ENCODE measurements around the gene PRTN3.

The PRTN3 gene

DNA sequence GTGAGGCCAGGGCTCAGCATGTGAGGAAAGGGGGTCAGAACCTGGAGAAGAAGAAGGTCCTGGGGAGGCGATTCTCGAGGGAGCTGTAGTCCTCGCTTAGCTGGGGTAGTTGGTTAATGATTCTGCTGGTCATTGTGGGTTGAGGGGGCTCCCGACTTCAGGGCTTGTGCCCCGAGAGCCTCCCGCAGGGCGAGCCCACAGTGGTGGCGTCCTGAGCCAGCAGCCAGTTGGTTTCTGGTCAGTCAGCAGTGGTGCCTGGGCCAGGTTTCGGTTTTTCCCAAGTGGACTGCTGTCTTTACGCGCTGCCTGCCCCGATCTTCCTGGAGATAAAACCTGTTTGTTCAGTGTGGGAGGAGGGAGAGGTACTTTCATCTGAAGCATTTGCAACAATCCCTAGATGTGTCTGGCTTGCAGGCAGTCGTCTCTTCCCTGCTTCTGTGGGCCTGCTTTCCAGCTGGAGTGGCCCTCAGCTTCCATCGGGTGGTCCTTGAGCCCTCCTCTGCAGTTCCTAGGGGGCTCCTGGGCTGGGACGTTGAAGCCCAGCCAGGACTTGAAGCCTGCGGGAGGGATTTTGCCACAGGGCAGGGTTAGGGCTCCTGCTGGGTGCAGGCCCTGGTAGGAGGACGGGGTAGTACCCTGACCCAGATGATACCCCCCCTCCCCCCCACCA lies 40.3 kb upstream of the PRTN3 start:
- DNase-seq (ENCODE audit: low spot score), result no peak
- in situ Hi-C loops (cut with MboI; ENCODE audit: low pct_unique_long_range_greater_than_20kb, low sequenced_read_pairs, unreplicated experiment), result no loop called here

DNA sequence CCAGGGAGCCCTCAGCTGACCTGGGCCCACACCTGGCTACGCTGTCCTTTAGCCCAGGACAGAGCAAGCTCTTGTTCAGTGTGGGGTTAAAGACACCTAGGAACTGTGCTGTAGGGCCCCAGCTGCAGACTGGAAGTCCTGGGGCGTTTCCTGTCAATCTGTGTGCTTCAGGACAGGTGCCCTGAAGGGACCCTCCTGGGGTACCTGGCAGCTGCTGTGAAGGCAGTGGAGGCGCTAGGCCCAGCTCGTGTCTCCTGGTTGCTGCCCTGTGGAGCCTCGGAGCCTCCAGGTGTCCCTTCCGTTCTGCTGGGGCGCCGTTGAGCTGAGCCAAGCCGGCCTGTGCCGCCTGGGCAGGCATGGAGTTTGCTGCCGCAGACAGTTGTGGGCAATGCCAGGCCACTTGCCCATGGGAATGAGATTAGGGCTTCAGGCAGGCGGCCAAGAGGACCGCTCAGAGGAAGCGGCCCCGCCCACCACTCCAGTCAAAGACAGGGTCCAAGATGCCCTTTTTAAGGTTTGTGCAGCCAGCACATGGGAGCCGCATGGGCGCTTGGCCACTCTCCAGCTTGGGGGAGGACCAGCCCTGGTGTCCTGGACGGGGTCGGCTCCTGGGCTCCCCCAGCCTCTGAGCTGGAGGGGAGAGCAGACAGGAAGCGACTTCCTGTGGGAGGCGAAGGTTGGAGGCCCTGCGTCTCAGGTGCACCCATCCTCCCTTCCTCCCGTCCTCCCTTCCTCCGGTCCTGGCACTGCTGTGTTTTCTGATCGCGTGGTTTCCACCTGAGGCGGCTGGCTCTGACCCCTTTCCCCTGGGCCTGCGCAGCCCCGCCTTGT lies 39.6 kb upstream of the PRTN3 start:
- TF ChIP-seq, protein P1, sequence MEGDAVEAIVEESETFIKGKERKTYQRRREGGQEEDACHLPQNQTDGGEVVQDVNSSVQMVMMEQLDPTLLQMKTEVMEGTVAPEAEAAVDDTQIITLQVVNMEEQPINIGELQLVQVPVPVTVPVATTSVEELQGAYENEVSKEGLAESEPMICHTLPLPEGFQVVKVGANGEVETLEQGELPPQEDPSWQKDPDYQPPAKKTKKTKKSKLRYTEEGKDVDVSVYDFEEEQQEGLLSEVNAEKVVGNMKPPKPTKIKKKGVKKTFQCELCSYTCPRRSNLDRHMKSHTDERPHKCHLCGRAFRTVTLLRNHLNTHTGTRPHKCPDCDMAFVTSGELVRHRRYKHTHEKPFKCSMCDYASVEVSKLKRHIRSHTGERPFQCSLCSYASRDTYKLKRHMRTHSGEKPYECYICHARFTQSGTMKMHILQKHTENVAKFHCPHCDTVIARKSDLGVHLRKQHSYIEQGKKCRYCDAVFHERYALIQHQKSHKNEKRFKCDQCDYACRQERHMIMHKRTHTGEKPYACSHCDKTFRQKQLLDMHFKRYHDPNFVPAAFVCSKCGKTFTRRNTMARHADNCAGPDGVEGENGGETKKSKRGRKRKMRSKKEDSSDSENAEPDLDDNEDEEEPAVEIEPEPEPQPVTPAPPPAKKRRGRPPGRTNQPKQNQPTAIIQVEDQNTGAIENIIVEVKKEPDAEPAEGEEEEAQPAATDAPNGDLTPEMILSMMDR (IDR thresholded peaks at IDR 0.05; ENCODE audit: extremely low read depth, insufficient read depth, missing control alignments), result no peak
- DNase-seq (ENCODE audit: low spot score), result no peak
- in situ Hi-C loops (cut with MboI; ENCODE audit: low pct_unique_long_range_greater_than_20kb, low sequenced_read_pairs, unreplicated experiment), result no loop called here

More for the DNA sequence above, 40.3 kb upstream of the PRTN3 start:
- TF ChIP-seq, protein P1 (IDR thresholded peaks at IDR 0.05; ENCODE audit: extremely low read depth, insufficient read depth, missing control alignments), result no peak

DNA sequence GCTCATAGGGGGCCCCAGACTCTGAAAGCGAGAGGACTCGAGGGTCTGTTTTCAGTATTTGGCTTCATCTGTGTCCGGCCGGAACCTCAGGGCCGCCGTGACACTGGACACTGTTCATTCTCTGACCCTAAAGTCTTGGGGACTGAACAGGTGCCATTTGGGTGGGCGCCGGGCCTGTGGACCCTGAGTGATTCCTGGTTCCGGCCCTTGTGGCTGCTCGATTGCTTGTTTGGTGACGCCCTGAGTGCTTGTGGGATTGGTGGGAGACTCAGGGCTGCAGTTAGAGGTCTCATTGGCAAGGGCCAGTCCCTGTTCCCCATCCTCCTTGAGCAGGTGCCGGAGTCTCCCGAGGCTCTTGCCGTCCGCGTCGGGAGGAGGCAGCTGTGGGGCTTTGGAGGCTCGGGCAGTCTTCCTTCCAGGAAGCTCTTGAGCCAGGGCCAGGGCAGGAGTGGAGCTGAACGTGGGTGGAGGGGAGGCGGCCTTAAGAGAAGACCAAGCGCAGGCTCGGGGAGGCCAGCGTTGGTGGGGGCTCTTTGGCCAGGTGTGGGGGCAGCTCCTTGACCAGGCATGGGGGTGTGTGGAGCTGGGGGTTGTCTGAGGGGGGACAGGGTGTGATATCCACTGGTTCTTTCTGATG lies 38.8 kb upstream of the PRTN3 start:
- in situ Hi-C loops (cut with MboI; ENCODE audit: low pct_unique_long_range_greater_than_20kb, low sequenced_read_pairs, unreplicated experiment), result no loop called here
- DNase-seq (ENCODE audit: low spot score), result no peak
- TF ChIP-seq, protein P1 (IDR thresholded peaks at IDR 0.05; ENCODE audit: extremely low read depth, insufficient read depth, missing control alignments), result no peak

DNA sequence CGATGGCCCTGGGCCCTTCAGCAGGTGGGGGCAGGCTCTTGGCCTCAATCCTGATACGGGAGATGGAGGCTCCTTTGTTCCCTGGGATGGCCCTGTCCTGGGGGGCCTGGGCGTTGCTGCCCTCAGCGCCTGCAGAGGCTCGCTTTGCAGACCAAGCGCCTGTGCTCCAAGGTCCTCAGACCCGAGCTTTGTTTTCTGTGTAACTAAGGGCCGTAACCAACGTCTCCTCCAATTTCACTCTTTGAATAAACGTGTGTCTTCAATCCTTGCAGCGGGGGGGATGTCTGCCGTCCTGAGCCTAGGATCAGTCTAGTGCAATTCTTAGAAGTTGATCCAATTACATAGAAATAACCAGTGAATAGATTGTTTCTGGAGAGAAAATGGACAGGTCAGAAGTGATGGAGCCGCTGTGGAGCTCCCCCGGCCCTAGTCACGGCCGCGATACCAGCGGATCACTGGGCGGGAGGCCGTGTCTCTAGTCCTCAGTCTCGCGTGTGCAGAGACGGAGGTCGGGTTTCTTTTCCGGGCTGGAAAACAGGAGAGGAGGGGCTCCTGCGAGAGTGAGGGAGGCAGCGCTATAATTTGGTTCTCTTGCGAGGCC lies 38.2 kb upstream of the PRTN3 start:
- in situ Hi-C loops (cut with MboI; ENCODE audit: low pct_unique_long_range_greater_than_20kb, low sequenced_read_pairs, unreplicated experiment), result no loop called here
- no peak for DNase-seq (ENCODE audit: low spot score)
- TF ChIP-seq, protein P1 (IDR thresholded peaks at IDR 0.05; ENCODE audit: extremely low read depth, insufficient read depth, missing control alignments), result no peak

DNA sequence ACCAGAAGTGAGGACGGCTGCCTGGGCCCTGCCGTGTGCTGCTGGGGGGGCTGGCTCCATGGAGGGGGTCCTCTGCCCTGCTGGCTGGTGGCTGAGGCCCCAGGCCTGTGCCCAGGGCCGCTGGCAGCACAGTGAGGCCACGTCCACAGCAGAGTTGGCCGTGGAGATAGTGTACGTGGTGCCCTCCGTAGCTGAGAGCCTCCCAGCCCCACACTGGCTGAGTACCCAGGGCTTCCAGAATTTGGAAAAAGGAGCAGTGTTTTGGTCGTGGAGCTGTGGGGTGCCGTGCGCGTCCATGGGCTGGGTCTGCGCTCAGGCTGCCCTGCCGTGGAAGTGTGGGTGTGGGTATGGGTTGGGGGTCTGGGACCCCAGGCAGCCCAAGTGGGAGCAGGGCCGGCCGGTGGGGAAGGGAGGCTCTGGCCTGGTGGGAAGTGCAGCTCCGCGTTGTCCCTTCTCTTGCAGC lies 37.7 kb upstream of the PRTN3 start:
- no peak for DNase-seq (ENCODE audit: low spot score)
- TF ChIP-seq, protein P1 (IDR thresholded peaks at IDR 0.05; ENCODE audit: extremely low read depth, insufficient read depth, missing control alignments), result no peak
- in situ Hi-C loops (cut with MboI; ENCODE audit: low pct_unique_long_range_greater_than_20kb, low sequenced_read_pairs, unreplicated experiment), result no loop called here

Measured in GM13977 (cell line).